Mucosa of descending colon (tissue), 3 donors: ENCODE results near the gene PPM1D. TPM values are rescaled to one million over a fixed set of nuclear protein-coding genes. Genes with fewer than 3 reads are reported as not detected.

Source experiments
- ATAC-seq: fragments of 200-7000 bp; cut with Tn5 transposase; one replicate; pipeline ENCODE4 v1.9.1; 2020; ENCODE audit warnings: mild to moderate bottlenecking, moderate library complexity
- DNase-seq, 3 donors: peaks; one replicate each; pipeline ENCODE4 v3.0.0-alpha.2; 2020
- H3K36me3 ChIP-seq: fragments of 200-600 bp; one replicate; pipeline ENCODE4 v1.8.0; 2021; ENCODE audit warnings: low read depth, mild to moderate bottlenecking
- H3K4me1 ChIP-seq: fragments of 200-600 bp; one replicate; pipeline ENCODE4 v1.8.0; 2021; ENCODE audit warnings: low read depth, mild to moderate bottlenecking
- H3K4me3 ChIP-seq: fragments of 200-600 bp; one replicate; pipeline ENCODE4 v1.8.0; 2021; ENCODE audit warnings: mild to moderate bottlenecking
- H3K9me3 ChIP-seq: fragments of 200-600 bp; one replicate; pipeline ENCODE4 v1.8.0; 2021; ENCODE audit warnings: mild to moderate bottlenecking
- intact Hi-C, 2 donors: fragments of 100-400 bp; cut with DNase I in 1 of 2; cut with micrococcal nuclease in 1 of 2; formaldehyde crosslinking; loops; one replicate each; pipeline versions ENCODE4 v1.11.0 to v1.11.1; 2022; cut with DNase I, micrococcal nuclease
- total RNA-seq, 3 donors: library from RNA; stranded (reverse); fragmentation: NEBNext Ultra II Directional in 2 of 3; extraction: Animal tissue kit (Norgen Biotek cat#: 25700) in 2 of 3; gene quantifications; one replicate each; pipeline versions ENCODE4 v1.2.1 to v1.2.4, GENCODE V29; 2021 to 2023
- TF ChIP-seq, protein P1 (sequence below): fragments of 200-600 bp; IDR thresholded peaks from one replicate; pipeline ENCODE4 v1.8.0; 2022; ENCODE audit warnings: antibody characterized with exemption, mild to moderate bottlenecking
- donor health status: DM: no; HTN: no; CAD: no; lungs with moderate emphysema.
- donor health status: DM: no; HTN: no; CAD: no.
- donor health status: DM: no; HTN: yes; CAD: no.

The PPM1D gene
- total RNA-seq, 3 donors from 2014 or later = 16.0 to 20.6 (median 16.3) TPM

DNA sequence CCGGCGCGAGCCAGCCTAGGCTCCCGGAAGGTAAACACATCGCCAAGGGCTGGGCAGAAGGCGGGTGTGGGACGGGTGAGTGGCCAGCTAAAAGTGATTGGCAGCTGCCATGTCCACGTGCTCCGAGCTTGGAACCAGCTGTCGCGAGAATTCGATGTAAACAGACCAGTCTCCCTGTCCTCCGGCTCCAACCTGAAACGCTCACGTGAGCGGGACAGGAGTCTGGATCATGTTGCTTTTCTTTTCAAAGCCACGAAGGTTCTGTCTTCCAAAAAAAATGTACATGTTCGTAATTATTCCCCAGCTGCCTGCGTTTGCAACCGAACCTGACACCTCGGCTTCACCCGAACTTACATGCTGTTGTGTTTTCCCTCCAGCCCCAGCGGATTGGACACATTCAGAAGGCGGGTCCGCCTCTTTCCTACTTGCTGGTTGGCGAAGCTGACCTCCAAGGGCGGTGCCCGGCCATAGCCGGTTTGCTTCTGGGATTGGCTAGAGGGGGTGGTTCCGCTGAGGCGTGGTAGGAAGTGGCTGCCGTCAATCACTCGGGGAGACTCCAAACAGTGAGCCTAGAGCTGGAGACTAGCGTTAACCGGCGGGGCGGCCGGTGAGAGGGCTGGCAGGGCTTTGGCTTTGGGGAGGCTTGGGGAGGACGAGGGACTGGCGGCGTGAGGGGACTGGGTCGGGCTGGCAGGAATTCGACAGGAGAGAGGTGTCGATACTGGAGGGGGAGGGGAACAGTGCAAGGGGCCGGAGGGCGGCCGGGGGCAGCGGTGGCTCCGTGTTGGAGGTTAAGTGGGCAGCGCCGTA is 77.5 kb downstream of the PPM1D start, which contains the start of gene BCAS3:
Gene BCAS3, plus strand, starts transcription at position 544 of the 810 bp plus-strand sequence.
- DNase-seq (peak; percentile 97 to 98 (median 98)), ATAC-seq (peak; percentile 98)
- Histone ChIP-seq H3K9me3 (no peaks in the 10 kb centered on the region), H3K4me1 (peaks cover 9% of the 10 kb centered on the region), H3K36me3 (no peaks in the 10 kb centered on the region), H3K4me3 (peak within 1 kb of the TSS; percentile 46)
- intact Hi-C loops = no loop called here
- TF ChIP-seq, protein P1, sequence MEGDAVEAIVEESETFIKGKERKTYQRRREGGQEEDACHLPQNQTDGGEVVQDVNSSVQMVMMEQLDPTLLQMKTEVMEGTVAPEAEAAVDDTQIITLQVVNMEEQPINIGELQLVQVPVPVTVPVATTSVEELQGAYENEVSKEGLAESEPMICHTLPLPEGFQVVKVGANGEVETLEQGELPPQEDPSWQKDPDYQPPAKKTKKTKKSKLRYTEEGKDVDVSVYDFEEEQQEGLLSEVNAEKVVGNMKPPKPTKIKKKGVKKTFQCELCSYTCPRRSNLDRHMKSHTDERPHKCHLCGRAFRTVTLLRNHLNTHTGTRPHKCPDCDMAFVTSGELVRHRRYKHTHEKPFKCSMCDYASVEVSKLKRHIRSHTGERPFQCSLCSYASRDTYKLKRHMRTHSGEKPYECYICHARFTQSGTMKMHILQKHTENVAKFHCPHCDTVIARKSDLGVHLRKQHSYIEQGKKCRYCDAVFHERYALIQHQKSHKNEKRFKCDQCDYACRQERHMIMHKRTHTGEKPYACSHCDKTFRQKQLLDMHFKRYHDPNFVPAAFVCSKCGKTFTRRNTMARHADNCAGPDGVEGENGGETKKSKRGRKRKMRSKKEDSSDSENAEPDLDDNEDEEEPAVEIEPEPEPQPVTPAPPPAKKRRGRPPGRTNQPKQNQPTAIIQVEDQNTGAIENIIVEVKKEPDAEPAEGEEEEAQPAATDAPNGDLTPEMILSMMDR = no peak

DNA sequence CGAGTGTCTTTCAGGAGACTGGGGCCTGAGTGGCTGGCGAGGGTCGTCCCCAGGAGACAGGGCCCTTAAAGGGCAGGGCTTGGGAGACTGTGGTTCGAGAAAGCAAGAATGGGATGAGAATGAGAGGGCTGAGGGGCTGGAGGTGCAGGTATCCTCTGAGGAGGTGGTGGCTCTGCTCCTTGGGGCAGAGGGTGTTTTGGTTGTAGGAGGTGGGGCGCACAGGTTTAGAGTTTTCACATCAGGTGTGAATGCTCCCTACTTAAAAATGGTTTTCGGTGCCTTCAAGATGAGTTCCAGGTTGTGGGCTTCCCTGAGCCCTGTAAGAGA is 78.1 kb downstream of the PPM1D start:
- intact Hi-C loops = no loop called here
- TF ChIP-seq, protein P1 = no peak

DNA sequence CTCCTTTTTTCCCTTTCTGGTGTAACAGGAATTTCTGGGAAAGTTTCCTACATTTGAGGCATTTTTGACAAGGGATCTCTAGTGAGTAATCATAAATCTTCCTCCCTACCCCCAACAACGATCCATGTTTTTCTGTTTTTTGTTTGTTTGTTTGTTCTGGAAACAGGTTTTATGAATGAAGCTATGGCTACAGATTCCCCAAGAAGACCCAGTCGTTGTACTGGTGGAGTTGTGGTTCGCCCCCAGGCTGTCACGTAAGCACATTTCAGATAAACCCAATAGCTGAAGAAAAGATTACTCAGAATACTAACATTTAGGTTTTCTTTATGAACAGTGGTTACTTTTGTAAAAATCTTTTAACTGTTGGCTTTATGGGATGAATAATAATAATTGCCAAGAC is 79.3 kb downstream of the PPM1D start:
- Histone ChIP-seq H3K36me3 (no peaks in the 10 kb centered on the region), H3K4me1 (peaks cover 9% of the 10 kb centered on the region), H3K9me3 (no peaks in the 10 kb centered on the region), H3K4me3 (no peak overlapping the region)
- intact Hi-C loops = no loop called here
- ATAC-seq (no peak), DNase-seq (no peak)
- TF ChIP-seq, protein P1 = no peak

More for the DNA sequence above, 78.1 kb downstream of the PPM1D start:
- Histone ChIP-seq H3K9me3 (no peaks in the 10 kb centered on the region), H3K4me1 (peaks cover 9% of the 10 kb centered on the region), H3K36me3 (no peaks in the 10 kb centered on the region), H3K4me3 (peak overlapping the region; percentile 46)
- no peak for DNase-seq
- peak; percentile 0 for ATAC-seq

DNA sequence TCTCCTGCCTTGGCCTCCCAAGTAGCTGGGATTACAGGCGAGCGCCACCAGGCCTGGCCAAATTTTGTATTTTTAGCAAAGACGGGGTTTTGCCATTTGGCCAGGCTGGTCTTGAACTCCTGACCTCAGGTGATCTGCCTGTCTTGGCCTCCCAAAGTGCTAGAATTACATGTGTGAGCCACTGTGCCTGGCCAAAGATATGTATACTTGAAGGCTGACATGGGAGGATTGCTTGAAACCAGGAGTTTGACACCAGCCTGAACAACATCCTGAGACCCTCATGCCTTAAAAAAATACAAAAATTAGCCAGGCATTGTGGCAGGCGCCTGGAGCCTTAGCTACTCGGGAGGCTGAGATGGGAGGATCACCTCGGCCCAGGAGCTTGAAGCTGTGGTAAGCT is 80.8 kb downstream of the PPM1D start:
- intact Hi-C loops = no loop called here
- TF ChIP-seq, protein P1 = no peak
- Histone ChIP-seq H3K4me1 (peaks cover 9% of the 10 kb centered on the region), H3K9me3 (no peaks in the 10 kb centered on the region), H3K4me3 (no peak overlapping the region), H3K36me3 (no peaks in the 10 kb centered on the region)
- ATAC-seq (no peak), DNase-seq (no peak)

GRCh38 chr17:60685437-60685836 is 85.4 kb downstream of the PPM1D start:
- DNase-seq = no peak
- ATAC-seq = no peak
- Histone ChIP-seq H3K4me1 (no peaks in the 10 kb centered on the region), H3K36me3 (no peaks in the 10 kb centered on the region), H3K9me3 (no peaks in the 10 kb centered on the region), H3K4me3 (no peak overlapping the region)
- TF ChIP-seq, protein P1 = no peak
- intact Hi-C loops = no loop called here
